NCI-H187 treated with DMSO at 0.1 percent for 48 hours (cell line): ENCODE results near the gene NMRK1.

Experiments
- DNase-seq: peaks from one replicate; lab custom pipeline; 2025; lab: John Stamatoyannopoulos, UW

The NMRK1 gene

GRCh38 chr9:75101004-75101588 lies 13.1 kb upstream of the NMRK1 start:
- DNase-seq, result no peak

GRCh38 chr9:75096796-75097195 lies 8.8 kb upstream of the NMRK1 start:
- DNase-seq, result no peak

DNA sequence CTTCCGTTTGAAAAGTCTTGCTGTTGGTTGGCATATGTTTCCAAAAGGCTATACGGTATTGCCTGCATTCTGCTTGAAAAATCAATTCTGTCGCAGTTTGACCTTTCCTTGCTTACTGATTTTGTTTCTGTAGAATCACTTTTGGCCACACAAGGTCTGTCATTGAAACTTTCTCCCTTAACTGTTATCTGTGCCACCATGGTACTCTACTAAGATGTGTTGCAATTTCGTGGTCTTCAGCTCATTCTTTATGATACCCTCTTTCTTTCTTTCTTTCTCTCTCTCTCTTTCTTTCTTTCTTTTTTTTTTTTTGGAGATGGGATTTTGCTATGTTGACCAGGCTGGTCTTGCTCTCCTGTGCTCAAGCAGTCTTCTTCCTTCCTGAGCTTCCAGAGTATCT lies 4.8 kb upstream of the NMRK1 start:
- no peak for DNase-seq

GRCh38 chr9:75090579-75090978 lies 2.6 kb upstream of the NMRK1 start:
- DNase-seq, result no peak

GRCh38 chr9:75089373-75089766 lies 1.4 kb upstream of the NMRK1 start:
- no peak for DNase-seq

DNA sequence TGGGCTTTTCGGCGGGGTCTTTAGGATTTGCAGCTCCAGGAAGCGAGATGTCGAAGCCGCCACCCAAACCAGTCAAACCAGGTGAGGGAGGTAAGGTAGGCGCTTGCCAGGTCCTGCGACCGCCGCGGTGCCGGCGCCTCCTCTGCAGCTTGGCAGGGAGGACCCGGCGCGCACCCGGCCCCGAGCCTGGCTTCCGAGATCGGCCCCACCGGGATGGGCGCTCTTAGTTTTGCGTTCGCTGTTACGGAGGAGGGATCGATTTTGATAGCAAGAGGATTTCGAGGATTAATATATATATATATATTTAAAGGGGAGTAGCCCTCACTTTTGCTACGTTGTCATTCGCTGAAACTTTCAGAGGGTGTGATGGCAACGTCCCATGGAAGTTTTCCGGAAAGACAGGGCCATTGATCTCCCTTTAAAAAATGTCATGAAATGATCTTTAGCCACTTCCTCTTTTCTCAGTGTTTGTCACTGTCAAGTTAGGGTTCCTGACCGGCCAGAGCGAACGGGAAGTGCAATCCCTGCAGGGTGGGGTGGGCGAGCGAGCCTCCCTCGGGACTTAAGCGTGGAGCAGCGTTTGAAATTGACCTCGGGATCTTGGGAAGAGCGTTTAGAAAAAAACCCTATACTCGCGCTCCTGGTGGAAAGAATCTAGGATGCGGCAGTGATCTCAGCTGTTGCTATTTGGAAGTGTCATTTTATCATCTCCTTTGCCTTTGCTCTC lies 854 bp upstream of the NMRK1 start:
- no peak for DNase-seq

GRCh38 chr9:75087289-75087823 lies 599 bp downstream of the NMRK1 start:
- no peak for DNase-seq

GRCh38 chr9:75086541-75087288 lies 1.2 kb downstream of the NMRK1 start:
- DNase-seq, result no peak

GRCh38 chr9:75085640-75086039 lies 2.3 kb downstream of the NMRK1 start:
- DNase-seq, result no peak

DNA sequence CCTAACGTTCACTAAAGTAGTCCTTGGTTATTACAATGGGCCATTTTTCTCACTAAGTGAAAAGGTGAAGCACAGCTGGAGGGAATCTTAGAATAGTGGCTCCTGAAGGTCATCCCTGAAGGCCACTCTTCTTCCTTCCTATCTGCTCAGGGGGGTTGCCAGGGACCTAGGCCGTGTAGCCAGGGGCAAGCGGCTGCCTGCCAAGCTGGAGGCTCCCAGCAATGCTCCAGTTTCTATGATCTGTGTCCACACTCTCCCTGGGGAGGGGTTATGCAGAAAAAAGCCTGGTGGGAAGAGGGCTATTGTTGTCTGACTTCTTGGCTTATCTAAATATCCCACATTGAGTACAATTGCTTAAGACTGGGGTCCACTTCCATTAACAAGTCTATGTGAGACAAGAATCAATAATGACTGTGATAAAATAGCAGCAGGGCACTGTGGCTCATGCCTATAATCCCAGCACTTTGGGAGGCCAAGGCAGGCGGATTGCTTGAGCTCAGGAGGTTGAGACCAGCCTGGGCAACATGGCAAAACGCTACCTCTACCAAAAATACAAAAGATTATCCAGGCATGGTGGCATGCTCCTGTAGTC lies 3.8 kb downstream of the NMRK1 start:
- no peak for DNase-seq

DNA sequence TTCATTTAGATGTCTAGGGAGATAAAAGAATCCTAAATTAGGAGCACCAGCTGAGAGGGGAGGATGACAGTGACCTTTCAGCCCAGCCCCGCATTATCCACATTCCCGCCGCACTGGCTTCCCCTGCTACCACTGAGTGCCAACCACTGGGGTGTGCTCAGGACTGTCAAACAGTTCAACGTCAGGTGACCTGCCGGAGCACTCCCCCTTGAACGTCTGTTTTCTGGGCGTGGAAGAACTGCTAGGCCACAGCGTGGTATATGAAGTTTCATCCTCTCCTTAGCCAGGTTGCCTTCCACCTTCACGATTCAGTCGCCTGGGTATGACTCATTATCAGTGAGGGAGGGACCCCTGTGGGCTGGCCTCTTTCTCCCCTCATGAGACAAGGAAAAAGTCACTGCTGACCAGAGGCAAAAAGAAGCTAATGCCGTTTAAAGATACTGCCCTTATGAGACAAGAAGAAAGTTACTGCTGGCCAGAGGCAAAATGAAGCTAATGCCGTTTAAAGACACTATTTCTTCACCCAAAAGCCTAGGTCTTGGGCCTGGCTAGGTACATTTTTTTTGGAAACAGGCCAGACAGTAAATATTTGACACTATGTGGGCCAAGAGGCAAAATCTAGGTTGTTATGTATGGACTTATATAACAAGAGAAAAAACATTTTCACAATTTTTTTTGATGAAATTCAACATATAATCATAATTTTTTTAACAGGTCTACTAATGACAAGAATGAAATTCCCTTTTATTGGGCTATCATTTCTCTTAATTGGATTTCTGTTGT lies 4.6 kb downstream of the NMRK1 start:
- no peak for DNase-seq

GRCh38 chr9:75081632-75082031 lies 6.3 kb downstream of the NMRK1 start:
- DNase-seq, result no peak

DNA sequence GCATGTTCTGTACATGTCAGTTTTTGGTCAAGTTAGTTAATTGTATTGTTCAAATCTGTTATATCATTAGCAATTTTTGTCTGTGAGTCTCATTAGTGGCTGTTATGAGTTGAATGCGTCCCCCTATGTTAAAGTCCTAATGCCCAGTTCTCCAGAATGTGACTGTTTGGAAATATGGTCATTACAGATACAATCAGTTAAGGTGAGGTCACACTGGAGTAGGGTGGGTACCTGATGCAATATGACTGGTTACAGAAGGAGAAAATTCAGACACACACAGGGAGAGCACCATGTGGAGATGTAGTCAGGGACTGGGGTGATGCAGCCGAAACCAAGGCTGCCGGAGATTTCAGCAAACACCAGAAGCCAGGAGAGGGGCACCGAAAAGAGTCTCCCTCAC lies 15.1 kb downstream of the NMRK1 start:
- no peak for DNase-seq

GRCh38 chr9:75071530-75072122 lies 16.3 kb downstream of the NMRK1 start:
- no peak for DNase-seq

DNA sequence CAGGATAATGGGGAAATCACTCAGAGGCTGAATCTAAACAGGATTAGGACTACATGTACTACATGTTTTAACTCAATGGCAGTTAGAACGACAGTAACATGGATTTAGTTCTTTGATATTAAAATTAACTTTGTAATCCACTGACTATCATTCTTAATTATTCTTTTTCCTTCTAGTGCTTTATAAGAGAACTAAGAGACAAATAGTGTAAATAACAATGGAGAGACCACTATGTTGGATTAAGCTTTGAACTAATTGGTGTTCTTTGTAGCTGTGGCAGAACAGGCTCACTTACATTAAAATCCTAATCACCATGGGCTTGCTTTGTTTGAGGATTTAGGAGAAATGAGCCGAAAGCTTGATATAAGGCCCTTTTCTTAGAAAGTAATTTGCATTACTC lies 18.8 kb downstream of the NMRK1 start:
- no peak for DNase-seq

GRCh38 chr9:75067894-75068293 lies 20.1 kb downstream of the NMRK1 start:
- DNase-seq, result no peak

- DNase-seq, result no peak
Observed at GRCh38 chr9:75065510-75065909, 22.4 kb downstream of the NMRK1 start.

GRCh38 chr9:75064307-75065025 lies 23.5 kb downstream of the NMRK1 start:
- no peak for DNase-seq

DNA sequence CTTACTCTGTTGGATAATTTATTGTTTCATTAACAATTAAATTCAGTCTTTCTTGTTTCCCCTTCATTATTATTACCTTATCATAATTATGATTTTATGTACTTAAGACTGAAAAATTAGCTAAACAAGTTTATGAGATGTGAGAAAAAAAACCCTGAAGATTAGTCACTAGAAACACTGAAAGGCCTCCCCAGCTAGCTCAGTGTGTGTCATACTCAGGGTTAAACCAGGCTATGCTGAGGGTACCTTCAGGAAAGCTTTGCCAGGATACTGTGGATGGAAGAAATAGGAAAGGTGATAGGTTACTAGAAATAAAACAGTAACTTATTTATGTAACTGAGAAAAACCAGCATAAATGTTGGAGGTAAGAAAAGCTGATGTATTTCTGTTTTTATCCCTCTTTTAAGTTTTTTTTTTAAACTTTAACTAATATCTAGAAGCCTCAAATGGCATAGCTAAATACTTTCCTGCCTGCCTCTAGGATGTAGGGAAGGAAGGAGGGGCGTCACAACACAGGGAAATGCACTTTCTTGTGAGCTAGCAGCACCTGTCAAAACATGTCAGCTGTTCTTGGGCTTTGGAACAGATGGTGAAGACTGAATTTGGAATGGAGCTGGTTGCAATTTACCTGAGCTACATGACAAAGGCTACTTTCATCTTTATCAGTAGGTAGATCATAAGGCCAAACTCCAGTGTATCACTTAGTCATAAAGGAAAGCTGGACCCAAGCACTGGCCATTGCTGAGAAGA lies 24.2 kb downstream of the NMRK1 start:
- no peak for DNase-seq

DNA sequence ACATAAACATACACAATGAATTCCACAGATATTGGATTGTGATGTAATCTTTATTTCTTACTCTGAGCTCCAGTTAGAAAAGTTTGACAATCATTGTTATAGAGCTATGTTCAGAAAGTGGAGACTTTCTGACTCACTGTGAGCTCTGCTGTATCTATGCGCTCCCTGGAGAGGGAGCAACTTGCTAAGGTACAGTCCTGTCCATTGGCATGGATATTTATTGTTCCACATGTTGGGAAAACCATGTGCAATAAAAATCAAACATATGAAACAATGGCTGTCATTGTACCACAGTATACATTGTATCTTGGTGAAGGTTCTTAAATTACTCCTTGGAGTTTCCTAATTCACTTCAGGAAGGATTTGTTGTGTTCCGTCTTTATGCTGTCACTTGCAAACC lies 26.8 kb downstream of the NMRK1 start:
- no peak for DNase-seq
